Peyer's patch (tissue), 4 donors: ENCODE measurements around the gene LINGO3.

Source experiments
- POLR2A ChIP-seq, 2 donors: fragments of 450-650 bp; IDR thresholded peaks; one replicate each; pipeline ENCODE4 v1.5.1; 2017; ENCODE audit warnings: antibody characterized with exemption in 2 of 2, mild to moderate bottlenecking in 2 of 2, moderate library complexity in 2 of 2
- TF ChIP-seq, protein P1 (sequence below), 6 experiments: fragments of 450-650 bp in 4 of 6; fragments of 200-600 bp in 2 of 6; sonication (generic) in 1 of 6; IDR thresholded peaks; one replicate each; pipeline ENCODE4 v1.5.1; 2017 to 2019; ENCODE audit warnings: antibody characterized with exemption in 6 of 6, mild to moderate bottlenecking in 3 of 6, moderate library complexity in 1 of 6

DNA sequence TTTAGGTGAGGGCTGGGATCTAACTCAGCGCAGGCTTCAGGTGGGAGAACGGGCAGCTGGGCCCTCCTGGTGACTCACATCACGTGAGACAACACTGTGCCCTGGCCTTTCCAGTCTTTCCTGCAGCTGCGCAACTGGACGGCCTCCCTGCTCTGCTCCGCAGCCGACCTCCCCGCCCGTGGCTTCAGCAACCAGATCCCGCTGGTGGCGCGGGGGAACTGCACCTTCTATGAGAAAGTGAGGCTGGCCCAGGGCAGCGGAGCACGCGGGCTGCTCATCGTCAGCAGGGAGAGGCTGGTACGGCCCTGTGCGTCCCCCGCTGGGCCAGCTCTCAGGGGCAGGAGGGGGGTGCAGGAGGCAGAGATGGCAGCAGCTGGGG lies 29.4 kb upstream of the LINGO3 start:
- TF ChIP-seq, protein P1, sequence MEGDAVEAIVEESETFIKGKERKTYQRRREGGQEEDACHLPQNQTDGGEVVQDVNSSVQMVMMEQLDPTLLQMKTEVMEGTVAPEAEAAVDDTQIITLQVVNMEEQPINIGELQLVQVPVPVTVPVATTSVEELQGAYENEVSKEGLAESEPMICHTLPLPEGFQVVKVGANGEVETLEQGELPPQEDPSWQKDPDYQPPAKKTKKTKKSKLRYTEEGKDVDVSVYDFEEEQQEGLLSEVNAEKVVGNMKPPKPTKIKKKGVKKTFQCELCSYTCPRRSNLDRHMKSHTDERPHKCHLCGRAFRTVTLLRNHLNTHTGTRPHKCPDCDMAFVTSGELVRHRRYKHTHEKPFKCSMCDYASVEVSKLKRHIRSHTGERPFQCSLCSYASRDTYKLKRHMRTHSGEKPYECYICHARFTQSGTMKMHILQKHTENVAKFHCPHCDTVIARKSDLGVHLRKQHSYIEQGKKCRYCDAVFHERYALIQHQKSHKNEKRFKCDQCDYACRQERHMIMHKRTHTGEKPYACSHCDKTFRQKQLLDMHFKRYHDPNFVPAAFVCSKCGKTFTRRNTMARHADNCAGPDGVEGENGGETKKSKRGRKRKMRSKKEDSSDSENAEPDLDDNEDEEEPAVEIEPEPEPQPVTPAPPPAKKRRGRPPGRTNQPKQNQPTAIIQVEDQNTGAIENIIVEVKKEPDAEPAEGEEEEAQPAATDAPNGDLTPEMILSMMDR (IDR thresholded peaks at IDR 0.05): no peak
- TF ChIP-seq POLR2A (IDR thresholded peaks at IDR 0.05): no peak
